OCI-LY1 (cell line): ENCODE results near the gene GRIN2A.

Experiments
- H2AFZ ChIP-seq: fragments of 200-600 bp; sonication (generic), shearing (Covaris generic); 2 replicates; pipeline ENCODE4 v1.6.0; 2014; ENCODE audit warnings: antibody characterized with exemption, mild to moderate bottlenecking, low read length
- H3F3A ChIP-seq: fragments of 200-600 bp; sonication (generic), shearing (Covaris generic); 2 replicates; pipeline ENCODE4 v1.6.0; 2014; ENCODE audit warnings: mild to moderate bottlenecking, antibody characterized with exemption, low read length, moderate library complexity; ENCODE audit not compliant: insufficient read depth
- H3K27ac ChIP-seq: fragments of 200-600 bp; sonication (generic); 2 replicates; pipeline ENCODE4 v1.5.1; 2014; ENCODE audit warnings: low read length, mixed run types, mild to moderate bottlenecking, low read depth; ENCODE audit not compliant: poor library complexity, severe bottlenecking
- H3K27me3 ChIP-seq: fragments of 200-600 bp; sonication (generic); 2 replicates; pipeline ENCODE4 v1.6.0; 2014; ENCODE audit warnings: antibody characterized with exemption, mild to moderate bottlenecking, low read length, moderate library complexity; ENCODE audit not compliant: insufficient read depth
- H3K36me3 ChIP-seq: fragments of 200-600 bp; sonication (generic); 2 replicates; pipeline ENCODE4 v1.6.1; 2014; ENCODE audit warnings: mild to moderate bottlenecking, antibody characterized with exemption, low read length, moderate library complexity, mixed read lengths; ENCODE audit not compliant: insufficient read depth
- H3K4me1 ChIP-seq: fragments of 200-600 bp; sonication (generic); 2 replicates; pipeline ENCODE4 v1.5.1; 2014; ENCODE audit warnings: mild to moderate bottlenecking, low read length, moderate library complexity; ENCODE audit not compliant: insufficient read depth, severe bottlenecking
- H3K4me2 ChIP-seq: fragments of 200-600 bp; sonication (generic), shearing (Covaris generic); 2 replicates; pipeline ENCODE4 v1.6.1; 2014; ENCODE audit warnings: low read length
- H3K4me3 ChIP-seq: fragments of 200-600 bp; sonication (generic); 2 replicates; pipeline ENCODE4 v1.5.1; 2014; ENCODE audit warnings: low read length, low read depth, mild to moderate bottlenecking, mixed read lengths; ENCODE audit not compliant: poor library complexity, severe bottlenecking
- H3K79me2 ChIP-seq: fragments of 200-600 bp; shearing (Covaris generic); 2 replicates; pipeline ENCODE4 v1.6.1; 2016; ENCODE audit warnings: mixed run types, low read length, mixed read lengths; ENCODE audit not compliant: insufficient read depth
- H3K9ac ChIP-seq: fragments of 200-600 bp; sonication (generic), shearing (Covaris generic); 2 replicates; pipeline ENCODE4 v1.6.1; 2014; ENCODE audit warnings: mild to moderate bottlenecking, low read length, mixed read lengths
- H3K9me2 ChIP-seq: fragments of 200-600 bp; sonication (generic), shearing (Covaris generic); 2 replicates; pipeline ENCODE4 v1.6.1; 2014; ENCODE audit warnings: low read depth, mild to moderate bottlenecking, low read length, mixed read lengths
- H3K9me3 ChIP-seq: fragments of 200-600 bp; shearing (Covaris generic); 2 replicates; pipeline ENCODE4 v1.6.1; 2014; ENCODE audit warnings: low read length, mixed read lengths
- H4K20me1 ChIP-seq: fragments of 200-600 bp; sonication (generic), shearing (Covaris generic); 2 replicates; pipeline ENCODE4 v1.6.0; 2016; ENCODE audit warnings: mild to moderate bottlenecking, low read length; ENCODE audit not compliant: insufficient read depth
- EZH2 ChIP-seq: fragments of 200-600 bp; sonication (generic), shearing (Covaris generic); IDR thresholded peaks from 2 replicates; pipeline ENCODE4 v1.8.0; 2017; ENCODE audit warnings: borderline replicate concordance, mixed run types, mild to moderate bottlenecking, antibody characterized with exemption, low read length, moderate library complexity, mixed read lengths
- TF ChIP-seq, protein P1 (sequence below): fragments of 200-600 bp; sonication (generic), shearing (Covaris generic); IDR thresholded peaks from 2 replicates; pipeline ENCODE4 v1.5.1; 2017; ENCODE audit warnings: mild to moderate bottlenecking, antibody characterized with exemption, low read length, moderate library complexity, mixed read lengths

GRIN2A gene

DNA sequence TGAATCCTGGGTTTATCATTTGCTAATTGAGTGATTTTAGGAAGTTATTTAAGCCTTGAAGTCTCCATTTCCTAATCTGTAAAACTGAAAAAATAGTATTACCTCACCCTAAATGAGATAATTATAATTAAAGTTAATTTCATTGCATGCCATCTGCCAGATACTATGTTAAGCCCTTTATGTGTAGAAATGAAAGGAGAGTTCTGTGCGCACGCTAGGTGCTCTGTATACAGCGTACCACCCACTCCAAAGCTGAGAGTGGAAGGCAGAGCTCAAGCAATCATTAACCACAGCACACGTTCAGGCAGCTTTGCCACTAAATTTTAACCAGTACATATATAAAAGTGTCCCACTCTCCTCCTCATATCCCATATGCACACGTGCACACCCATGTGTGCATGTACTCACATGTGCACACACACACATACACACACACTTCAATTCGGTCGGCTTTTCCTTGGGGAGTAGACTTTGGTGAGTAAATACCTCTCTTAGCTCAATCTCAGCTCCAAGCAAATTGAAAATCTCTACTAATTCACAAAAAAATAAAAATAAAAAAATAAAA, 204.8 kb downstream of the GRIN2A start:
- Histone ChIP-seq H3F3A (no peaks in the 10 kb centered on the region), H3K9me2 (no peaks in the 10 kb centered on the region), H3K9me3 (no peaks in the 10 kb centered on the region), H3K27ac (no peak overlapping the region), H3K79me2 (no peaks in the 10 kb centered on the region), H3K4me2 (no peak overlapping the region), H3K9ac (no peak overlapping the region), H4K20me1 (no peaks in the 10 kb centered on the region), H2AFZ (no peak overlapping the region), H3K36me3 (no peaks in the 10 kb centered on the region), H3K4me3 (no peak overlapping the region), H3K27me3 (no peaks in the 10 kb centered on the region), H3K4me1 (no peaks in the 10 kb centered on the region)
- TF ChIP-seq EZH2 = no peak
- TF ChIP-seq, protein P1, sequence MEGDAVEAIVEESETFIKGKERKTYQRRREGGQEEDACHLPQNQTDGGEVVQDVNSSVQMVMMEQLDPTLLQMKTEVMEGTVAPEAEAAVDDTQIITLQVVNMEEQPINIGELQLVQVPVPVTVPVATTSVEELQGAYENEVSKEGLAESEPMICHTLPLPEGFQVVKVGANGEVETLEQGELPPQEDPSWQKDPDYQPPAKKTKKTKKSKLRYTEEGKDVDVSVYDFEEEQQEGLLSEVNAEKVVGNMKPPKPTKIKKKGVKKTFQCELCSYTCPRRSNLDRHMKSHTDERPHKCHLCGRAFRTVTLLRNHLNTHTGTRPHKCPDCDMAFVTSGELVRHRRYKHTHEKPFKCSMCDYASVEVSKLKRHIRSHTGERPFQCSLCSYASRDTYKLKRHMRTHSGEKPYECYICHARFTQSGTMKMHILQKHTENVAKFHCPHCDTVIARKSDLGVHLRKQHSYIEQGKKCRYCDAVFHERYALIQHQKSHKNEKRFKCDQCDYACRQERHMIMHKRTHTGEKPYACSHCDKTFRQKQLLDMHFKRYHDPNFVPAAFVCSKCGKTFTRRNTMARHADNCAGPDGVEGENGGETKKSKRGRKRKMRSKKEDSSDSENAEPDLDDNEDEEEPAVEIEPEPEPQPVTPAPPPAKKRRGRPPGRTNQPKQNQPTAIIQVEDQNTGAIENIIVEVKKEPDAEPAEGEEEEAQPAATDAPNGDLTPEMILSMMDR = no peak

DNA sequence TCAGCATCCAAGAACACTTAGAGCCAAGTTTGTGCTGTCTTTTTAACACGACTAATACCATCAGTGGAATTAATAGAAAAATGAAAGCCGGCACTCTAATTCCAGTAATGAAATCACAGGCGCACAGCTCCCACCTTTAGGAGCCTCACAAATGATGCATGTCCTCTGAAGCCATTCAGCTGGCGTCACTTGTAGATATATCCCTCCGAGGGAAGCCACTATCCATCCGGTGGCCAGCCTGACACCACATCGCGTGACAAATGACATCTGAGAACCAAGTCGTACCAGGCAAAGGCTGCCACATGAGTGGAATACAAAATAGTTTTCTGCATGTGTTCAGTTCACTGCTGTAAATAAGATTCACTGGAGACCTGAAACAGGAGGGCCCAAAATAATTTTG, 205.6 kb downstream of the GRIN2A start:
- Histone ChIP-seq H3F3A (no peaks in the 10 kb centered on the region), H3K9me3 (no peaks in the 10 kb centered on the region), H3K4me3 (no peak overlapping the region), H3K9ac (no peak overlapping the region), H3K9me2 (no peaks in the 10 kb centered on the region), H3K27ac (no peak overlapping the region), H3K79me2 (no peaks in the 10 kb centered on the region), H3K27me3 (no peaks in the 10 kb centered on the region), H4K20me1 (no peaks in the 10 kb centered on the region), H3K4me2 (no peak overlapping the region), H3K4me1 (no peaks in the 10 kb centered on the region), H3K36me3 (no peaks in the 10 kb centered on the region), H2AFZ (no peak overlapping the region)
- TF ChIP-seq EZH2 = no peak
- TF ChIP-seq, protein P1 = no peak

DNA sequence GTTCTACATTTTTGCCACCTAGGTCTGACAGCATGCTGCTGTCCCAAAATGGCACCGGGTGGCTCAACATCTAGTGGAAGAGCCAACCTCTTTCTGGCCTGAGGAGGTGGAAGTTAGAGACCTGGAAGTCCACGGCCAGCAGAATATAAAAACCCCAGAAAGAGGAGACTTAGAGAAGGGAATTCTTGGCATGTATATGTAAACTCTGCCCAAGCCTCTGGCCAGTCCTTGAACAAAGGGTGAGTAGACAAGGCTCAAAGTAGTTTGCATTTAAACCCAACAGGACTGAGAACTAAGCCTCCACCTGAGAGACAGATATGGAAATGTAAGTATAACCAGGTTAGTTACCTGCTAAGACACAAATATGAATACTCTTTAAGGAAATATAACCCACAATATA, 210.3 kb downstream of the GRIN2A start:
- Histone ChIP-seq H3K36me3 (no peaks in the 10 kb centered on the region), H3K4me1 (no peaks in the 10 kb centered on the region), H3K27me3 (no peaks in the 10 kb centered on the region), H3F3A (no peaks in the 10 kb centered on the region), H3K4me2 (no peak overlapping the region), H3K4me3 (no peak overlapping the region), H4K20me1 (no peaks in the 10 kb centered on the region), H3K9me3 (no peaks in the 10 kb centered on the region), H3K9ac (no peak overlapping the region), H3K9me2 (no peaks in the 10 kb centered on the region), H3K79me2 (no peaks in the 10 kb centered on the region), H2AFZ (no peak overlapping the region), H3K27ac (no peak overlapping the region)
- TF ChIP-seq, protein P1 = no peak
- no peak for TF ChIP-seq EZH2
